HG02610 (cell line): ENCODE data around the gene AMER3.
"Not testable (repeated sequence)": the region's sequence is repeated elsewhere in the genome, so short reads cannot be mapped to it uniquely, and the experiment has no call there.

Source experiments
- ATAC-seq: cut with Tn5 transposase; IDR thresholded peaks from one replicate; pipeline ENCODE4 v1.9.1; 2021; ENCODE audit warnings: mild to moderate bottlenecking, moderate library complexity; ENCODE audit not compliant: unreplicated experiment

AMER3 gene

GRCh38 chr2:130755256-130756052 lies at the start of gene AMER3:
Gene AMER3 (plus strand): TSS chr2:130755540. CDS start chr2:130762073, 6,533 bp downstream.
- ATAC-seq, result no peak

GRCh38 chr2:130714795-130715194 lies 40.5 kb upstream of the AMER3 start:
- ATAC-seq, result not testable (repeated sequence)

GRCh38 chr2:130720036-130720435 lies 35.3 kb upstream of the AMER3 start:
- no peak for ATAC-seq

GRCh38 chr2:130720528-130720927 lies 34.8 kb upstream of the AMER3 start:
- no peak for ATAC-seq

GRCh38 chr2:130724455-130724854 lies 30.9 kb upstream of the AMER3 start:
- no peak for ATAC-seq

- no peak for ATAC-seq
Measured at GRCh38 chr2:130726614-130727180, 28.6 kb upstream of the AMER3 start.

- ATAC-seq, result peak; percentile 94
Measured at GRCh38 chr2:130727286-130727924, 27.9 kb upstream of the AMER3 start.

- ATAC-seq, result peak; percentile 10
Measured at GRCh38 chr2:130728007-130728454, 27.3 kb upstream of the AMER3 start.

- ATAC-seq, result no peak
Measured at GRCh38 chr2:130728549-130729316, 26.6 kb upstream of the AMER3 start, which contains the start of gene GPR148. Gene GPR148 (plus strand): TSS chr2:130729070. CDS start chr2:130729152, 82 bp downstream.

GRCh38 chr2:130729322-130730299 lies 25.7 kb upstream of the AMER3 start:
- no peak for ATAC-seq

- not testable (repeated sequence) for ATAC-seq
Measured at GRCh38 chr2:130732257-130732656, 23.1 kb upstream of the AMER3 start.

- ATAC-seq, result no peak
Measured at GRCh38 chr2:130735200-130735599, 20.1 kb upstream of the AMER3 start.

GRCh38 chr2:130736487-130736886 lies 18.9 kb upstream of the AMER3 start:
- ATAC-seq, result no peak

- ATAC-seq, result no peak
Measured at GRCh38 chr2:130737592-130737991, 17.7 kb upstream of the AMER3 start.

GRCh38 chr2:130740671-130741070 lies 14.7 kb upstream of the AMER3 start:
- no peak for ATAC-seq

- ATAC-seq, result no peak
Measured at GRCh38 chr2:130743278-130743677, 12.1 kb upstream of the AMER3 start.

- ATAC-seq, result no peak
Measured at GRCh38 chr2:130744287-130745117, 10.8 kb upstream of the AMER3 start.

- ATAC-seq, result no peak
Measured at GRCh38 chr2:130749078-130749477, 6.3 kb upstream of the AMER3 start.

GRCh38 chr2:130749641-130750040 lies 5.7 kb upstream of the AMER3 start:
- no peak for ATAC-seq
